Prostate gland (tissue), 2 donors: ENCODE measurements around the gene JMJD1C.

Experiments used
- POLR2AphosphoS5 ChIP-seq: sonication (generic); formaldehyde crosslinking; IDR thresholded peaks from one replicate; pipeline ENCODE4 v1.6.1; 2017; ENCODE audit warnings: antibody characterized with exemption
- TF ChIP-seq, protein P1 (sequence below), 4 experiments: fragments of 200-600 bp in 2 of 4; fragments of 450-650 bp in 2 of 4; sonication (generic) in 2 of 4; IDR thresholded peaks; 1 replicate in 3 of 4; 2 replicates in 1 of 4; pipeline ENCODE4 v1.5.1; 2016 to 2019; ENCODE audit warnings: antibody characterized with exemption in 4 of 4, mild to moderate bottlenecking in 2 of 4, moderate library complexity in 2 of 4

- TF ChIP-seq, protein P1, sequence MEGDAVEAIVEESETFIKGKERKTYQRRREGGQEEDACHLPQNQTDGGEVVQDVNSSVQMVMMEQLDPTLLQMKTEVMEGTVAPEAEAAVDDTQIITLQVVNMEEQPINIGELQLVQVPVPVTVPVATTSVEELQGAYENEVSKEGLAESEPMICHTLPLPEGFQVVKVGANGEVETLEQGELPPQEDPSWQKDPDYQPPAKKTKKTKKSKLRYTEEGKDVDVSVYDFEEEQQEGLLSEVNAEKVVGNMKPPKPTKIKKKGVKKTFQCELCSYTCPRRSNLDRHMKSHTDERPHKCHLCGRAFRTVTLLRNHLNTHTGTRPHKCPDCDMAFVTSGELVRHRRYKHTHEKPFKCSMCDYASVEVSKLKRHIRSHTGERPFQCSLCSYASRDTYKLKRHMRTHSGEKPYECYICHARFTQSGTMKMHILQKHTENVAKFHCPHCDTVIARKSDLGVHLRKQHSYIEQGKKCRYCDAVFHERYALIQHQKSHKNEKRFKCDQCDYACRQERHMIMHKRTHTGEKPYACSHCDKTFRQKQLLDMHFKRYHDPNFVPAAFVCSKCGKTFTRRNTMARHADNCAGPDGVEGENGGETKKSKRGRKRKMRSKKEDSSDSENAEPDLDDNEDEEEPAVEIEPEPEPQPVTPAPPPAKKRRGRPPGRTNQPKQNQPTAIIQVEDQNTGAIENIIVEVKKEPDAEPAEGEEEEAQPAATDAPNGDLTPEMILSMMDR (IDR thresholded peaks at IDR 0.05), result no peak
- TF ChIP-seq POLR2AphosphoS5, result no peak
Measured at GRCh38 chr10:63437116-63437949, 28.4 kb downstream of the JMJD1C start.
